Type B pancreatic cell (in vitro differentiated cells): ENCODE data around the gene CEP120. TPM values are rescaled to one million over a fixed set of nuclear protein-coding genes. Genes with fewer than 3 reads are reported as not detected.

Experiments
- DNase-seq: peaks from one replicate; pipeline ENCODE4 v3.0.0; 2021; ENCODE audit warnings: mixed read lengths; ENCODE audit not compliant: unreplicated experiment; ENCODE audit errors: extremely low spot score
- H3K27ac Mint-ChIP-seq: 2 replicates; pipeline ENCODE4 v1.8.0; 2021; ENCODE audit warnings: mild to moderate bottlenecking, mixed read lengths
- H3K27me3 Mint-ChIP-seq: 2 replicates; pipeline ENCODE4 v1.8.0; 2021; ENCODE audit warnings: mixed read lengths
- H3K36me3 Mint-ChIP-seq: 2 replicates; pipeline ENCODE4 v1.8.0; 2021; ENCODE audit warnings: mixed read lengths
- H3K4me1 Mint-ChIP-seq: one replicate; pipeline ENCODE4 v1.8.0; 2021; ENCODE audit warnings: mixed read lengths; ENCODE audit not compliant: unreplicated experiment
- H3K4me3 Mint-ChIP-seq: 2 replicates; pipeline ENCODE4 v1.8.0; 2021; ENCODE audit warnings: mild to moderate bottlenecking, mixed read lengths
- H3K9me3 Mint-ChIP-seq: 2 replicates; pipeline ENCODE4 v1.8.0; 2021; ENCODE audit warnings: mixed read lengths
- CTCF ChIP-seq: fragments of 200-600 bp; sonication (generic); conservative IDR thresholded peaks from 2 replicates; pipeline ENCODE4 v1.5.0; 2021; ENCODE audit warnings: antibody characterized with exemption, mild to moderate bottlenecking
- total RNA-seq: library from RNA; stranded (reverse); gene quantifications from 2 replicates; pipeline ENCODE4 v1.2.1, GENCODE V29; 2021; ENCODE audit warnings: low replicate concordance

CEP120 gene
- total RNA-seq, 1 donor from 2014 or later: 26.9 TPM

- no peak for TF ChIP-seq CTCF
- Mint-ChIP-seq H3K27me3 (peaks cover 5% of the 10 kb centered on the region), H3K4me1 (peaks cover 2% of the 10 kb centered on the region), H3K9me3 (no peaks in the 10 kb centered on the region), H3K4me3 (no peak overlapping the region), H3K27ac (no peak overlapping the region), H3K36me3 (no peaks in the 10 kb centered on the region)
- no peak for DNase-seq
These were observed 20.8 kb upstream of the CEP120 start for GRCh38 chr5:123444016-123444415.

GRCh38 chr5:123441408-123441807, 18.2 kb upstream of the CEP120 start:
- Mint-ChIP-seq H3K27me3 (no peaks in the 10 kb centered on the region), H3K27ac (no peak overlapping the region), H3K36me3 (no peaks in the 10 kb centered on the region), H3K9me3 (no peaks in the 10 kb centered on the region), H3K4me1 (no peaks in the 10 kb centered on the region), H3K4me3 (no peak overlapping the region)
- no peak for TF ChIP-seq CTCF
- no peak for DNase-seq

GRCh38 chr5:123440456-123441181, 17.4 kb upstream of the CEP120 start:
- no peak overlapping the region for H3K27ac Mint-ChIP-seq
- H3K36me3 Mint-ChIP-seq: no peaks in the 10 kb centered on the region
- no peak for DNase-seq
- H3K9me3 Mint-ChIP-seq: no peaks in the 10 kb centered on the region
- no peak for TF ChIP-seq CTCF
- H3K4me1 Mint-ChIP-seq: no peaks in the 10 kb centered on the region
- H3K4me3 Mint-ChIP-seq: no peak overlapping the region
- no peaks in the 10 kb centered on the region for H3K27me3 Mint-ChIP-seq

GRCh38 chr5:123439709-123440108, 16.5 kb upstream of the CEP120 start:
- H3K4me1 Mint-ChIP-seq: no peaks in the 10 kb centered on the region
- no peaks in the 10 kb centered on the region for H3K9me3 Mint-ChIP-seq
- DNase-seq: no peak
- TF ChIP-seq CTCF: no peak
- H3K27me3 Mint-ChIP-seq: no peaks in the 10 kb centered on the region
- H3K36me3 Mint-ChIP-seq: no peaks in the 10 kb centered on the region
- no peak overlapping the region for H3K4me3 Mint-ChIP-seq
- no peak overlapping the region for H3K27ac Mint-ChIP-seq

DNA sequence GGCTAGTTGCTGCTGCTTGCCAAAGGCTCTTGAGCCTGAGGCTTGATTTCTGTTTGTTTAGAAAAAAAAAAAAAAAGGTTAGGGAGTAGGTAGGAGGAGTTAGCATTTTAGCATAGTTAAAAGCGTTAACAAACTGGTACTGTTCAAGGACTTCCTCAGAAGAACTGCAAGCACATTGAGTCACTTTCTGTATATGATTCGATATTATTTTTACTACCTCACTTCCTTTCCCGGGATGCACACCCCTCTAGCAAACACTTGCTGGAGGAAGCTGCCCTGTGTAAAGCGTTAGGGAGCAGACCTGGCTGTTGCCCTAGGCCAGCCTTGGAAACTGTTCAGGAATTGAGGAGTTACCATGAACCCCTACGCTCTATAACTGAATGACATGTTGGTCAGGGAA, 15.7 kb upstream of the CEP120 start:
- Mint-ChIP-seq H3K27ac (no peak overlapping the region), H3K36me3 (no peaks in the 10 kb centered on the region), H3K9me3 (no peaks in the 10 kb centered on the region), H3K27me3 (no peaks in the 10 kb centered on the region), H3K4me1 (no peaks in the 10 kb centered on the region), H3K4me3 (no peak overlapping the region)
- no peak for TF ChIP-seq CTCF
- no peak for DNase-seq
